ENCODE data around the gene ABLIM1. TPM values are rescaled to one million over a fixed set of nuclear protein-coding genes. Genes with fewer than 3 reads are reported as not detected.

ABLIM1 gene
- total RNA-seq, 3 donors from 2014 or later = 89.0 to 216 (median 131) TPM

- no peaks in the 10 kb centered on the region for H3K9me3 ChIP-seq
- DNase-seq (ENCODE audit: low spot score in 2 of 2) = no peak
- no peaks in the 10 kb centered on the region for H3K27me3 ChIP-seq
- no peaks in the 10 kb centered on the region for H3K36me3 ChIP-seq
- intact Hi-C loops (cut with DNase I; ENCODE audit: low total_unique reads) = no loop called here
- H3K27ac ChIP-seq = peak overlapping the region in 1 of 2 donors; percentile 13
- peak overlapping the region in 1 of 3 donors; percentile 50 for H3K4me3 ChIP-seq
- H3K4me1 ChIP-seq = peaks cover 18 to 35% of the 10 kb centered on the region in 2 donors
- TF ChIP-seq POLR2A (IDR thresholded peaks at IDR 0.05) = no peak
- no peak for TF ChIP-seq POLR2AphosphoS5 (IDR thresholded peaks at IDR 0.05)
- no peak for TF ChIP-seq CTCF (IDR thresholded peaks at IDR 0.05)
Measured at GRCh38 chr10:114523876-114524275, 134.2 kb downstream of the ABLIM1 start.

- no peak for TF ChIP-seq POLR2A (IDR thresholded peaks at IDR 0.05)
- Histone ChIP-seq H3K27ac (peak overlapping the region; percentile 69 to 88), H3K36me3 (no peaks in the 10 kb centered on the region), H3K4me3 (no peak overlapping the region), H3K4me1 (peaks cover 18 to 28% of the 10 kb centered on the region in 2 donors), H3K9me3 (no peaks in the 10 kb centered on the region), H3K27me3 (no peaks in the 10 kb centered on the region)
- intact Hi-C loops (cut with DNase I; ENCODE audit: low total_unique reads) = no loop called here
- DNase-seq (ENCODE audit: low spot score in 2 of 2) = no peak
Measured at GRCh38 chr10:114521255-114521654, 136.8 kb downstream of the ABLIM1 start.

GRCh38 chr10:114520453-114520852 is 137.6 kb downstream of the ABLIM1 start:
- DNase-seq (ENCODE audit: low spot score in 2 of 2) = no peak
- Histone ChIP-seq H3K27ac (peak overlapping the region; percentile 88 to 91), H3K4me3 (no peak overlapping the region), H3K9me3 (no peaks in the 10 kb centered on the region), H3K36me3 (no peaks in the 10 kb centered on the region), H3K4me1 (peaks cover 18 to 28% of the 10 kb centered on the region in 2 donors), H3K27me3 (no peaks in the 10 kb centered on the region)
- TF ChIP-seq CTCF (IDR thresholded peaks at IDR 0.05) (no peak), POLR2A (IDR thresholded peaks at IDR 0.05) (no peak), POLR2AphosphoS5 (IDR thresholded peaks at IDR 0.05) (no peak)
- intact Hi-C loops (cut with DNase I; ENCODE audit: low total_unique reads) = no loop called here

- no peaks in the 10 kb centered on the region for H3K9me3 ChIP-seq
- DNase-seq (ENCODE audit: low spot score in 2 of 2) = no peak
- intact Hi-C loops (cut with DNase I; ENCODE audit: low total_unique reads) = no loop called here
- H3K4me3 ChIP-seq = peak overlapping the region in 1 of 3 donors; percentile 12
- H3K27me3 ChIP-seq = no peaks in the 10 kb centered on the region
- peak overlapping the region; percentile 88 to 91 for H3K27ac ChIP-seq
- no peak for TF ChIP-seq POLR2AphosphoS5 (IDR thresholded peaks at IDR 0.05)
- TF ChIP-seq POLR2A (IDR thresholded peaks at IDR 0.05) = no peak
- no peak for TF ChIP-seq CTCF (IDR thresholded peaks at IDR 0.05)
- H3K4me1 ChIP-seq = peaks cover 18 to 28% of the 10 kb centered on the region in 2 donors
- H3K36me3 ChIP-seq = no peaks in the 10 kb centered on the region
Measured at GRCh38 chr10:114519756-114520293, 138.2 kb downstream of the ABLIM1 start.

GRCh38 chr10:114519306-114519669 is 138.8 kb downstream of the ABLIM1 start:
- Histone ChIP-seq H3K9me3 (no peaks in the 10 kb centered on the region), H3K4me3 (peak overlapping the region in 1 of 3 donors; percentile 12), H3K27me3 (no peaks in the 10 kb centered on the region), H3K36me3 (no peaks in the 10 kb centered on the region), H3K4me1 (peaks cover 18 to 28% of the 10 kb centered on the region in 2 donors), H3K27ac (peak overlapping the region; percentile 88 to 91)
- intact Hi-C loops (cut with DNase I; ENCODE audit: low total_unique reads) = no loop called here
- peak; percentile 56 to 82 for DNase-seq (ENCODE audit: low spot score in 2 of 2)
- peak in 1 of 3 donors; percentile 57 for TF ChIP-seq POLR2AphosphoS5 (IDR thresholded peaks at IDR 0.05)
- no peak for TF ChIP-seq POLR2A (IDR thresholded peaks at IDR 0.05)

- no peaks in the 10 kb centered on the region for H3K9me3 ChIP-seq
- H3K4me3 ChIP-seq = no peak overlapping the region
- no peak for TF ChIP-seq POLR2A (IDR thresholded peaks at IDR 0.05)
- no peak for TF ChIP-seq POLR2AphosphoS5 (IDR thresholded peaks at IDR 0.05)
- no peak for TF ChIP-seq CTCF (IDR thresholded peaks at IDR 0.05)
- no peaks in the 10 kb centered on the region for H3K36me3 ChIP-seq
- peak overlapping the region; percentile 88 to 91 for H3K27ac ChIP-seq
- DNase-seq (ENCODE audit: low spot score in 2 of 2) = no peak
- intact Hi-C loops (cut with DNase I; ENCODE audit: low total_unique reads) = no loop called here
- peaks cover 14 to 28% of the 10 kb centered on the region in 2 donors for H3K4me1 ChIP-seq
- no peaks in the 10 kb centered on the region for H3K27me3 ChIP-seq
Measured at GRCh38 chr10:114518401-114519305, 139.4 kb downstream of the ABLIM1 start.
